ENCODE data around the gene RABGAP1. TPM values are rescaled to one million over a fixed set of nuclear protein-coding genes. Genes with fewer than 3 reads are reported as not detected.

RABGAP1 gene
- total RNA-seq, 1 experiment from 2014 or later = 95.8 TPM

GRCh38 chr9:123087359-123087888 lies 146.6 kb downstream of the RABGAP1 start:
- Histone ChIP-seq H4K20me1 (ENCODE audit: insufficient read depth) (no peaks in the 10 kb centered on the region; the same call in 1 of the 2 replicates), H2AFZ (no peak overlapping the region), H3K4me3 (no peak overlapping the region), H3F3A (ENCODE audit: insufficient read depth, low read depth) (no peaks in the 10 kb centered on the region), H3K27me3 (ENCODE audit: insufficient read depth, low read depth) (no peaks in the 10 kb centered on the region), H3K9me3 (ENCODE audit: insufficient read depth, low read depth) (no peaks in the 10 kb centered on the region), H3K36me3 (ENCODE audit: low read depth) (peaks cover 16% of the 10 kb centered on the region), H3K27ac (no peak overlapping the region), H3K4me2 (no peak overlapping the region), H3K4me1 (replicated peaks; ENCODE audit: insufficient read depth) (no peaks in the 10 kb centered on the region), H3K9me2 (ENCODE audit: insufficient read depth) (no peaks in the 10 kb centered on the region), H3K79me2 (ENCODE audit: low read depth) (no peaks in the 10 kb centered on the region)
- intact Hi-C loops (cut with micrococcal nuclease; ENCODE audit: unreplicated experiment) = no loop called here
- no peak for DNase-seq
- TF ChIP-seq CTCF (conservative IDR thresholded peaks at IDR 0.05) = no peak
- no peak for TF ChIP-seq EZH2 (IDR thresholded peaks at IDR 0.05; ENCODE audit: low read depth)
- BruUV-seq (replicated peaks) = no TSS peak
- CTCF ChIA-PET = no interaction called here
- POLR2A ChIA-PET (ENCODE audit: unreplicated experiment) = no interaction called here

GRCh38 chr9:123089040-123089439 lies 148.2 kb downstream of the RABGAP1 start:
- Histone ChIP-seq H3K4me2 (no peak overlapping the region), H3K9me3 (ENCODE audit: insufficient read depth, low read depth) (no peaks in the 10 kb centered on the region), H3K36me3 (ENCODE audit: low read depth) (peaks cover 16% of the 10 kb centered on the region), H2AFZ (no peak overlapping the region), H3K9me2 (ENCODE audit: insufficient read depth) (no peaks in the 10 kb centered on the region), H3F3A (ENCODE audit: insufficient read depth, low read depth) (no peaks in the 10 kb centered on the region), H4K20me1 (ENCODE audit: insufficient read depth) (no peaks in the 10 kb centered on the region; the same call in 1 of the 2 replicates), H3K79me2 (ENCODE audit: low read depth) (no peaks in the 10 kb centered on the region), H3K27ac (no peak overlapping the region), H3K4me1 (replicated peaks; ENCODE audit: insufficient read depth) (no peaks in the 10 kb centered on the region), H3K4me3 (no peak overlapping the region), H3K27me3 (ENCODE audit: insufficient read depth, low read depth) (no peaks in the 10 kb centered on the region)
- no peak for TF ChIP-seq CTCF (conservative IDR thresholded peaks at IDR 0.05)
- no peak for TF ChIP-seq EZH2 (IDR thresholded peaks at IDR 0.05; ENCODE audit: low read depth)
- POLR2A ChIA-PET (ENCODE audit: unreplicated experiment) = no interaction called here
- DNase-seq = no peak
- intact Hi-C loops (cut with micrococcal nuclease; ENCODE audit: unreplicated experiment) = no loop called here
- CTCF ChIA-PET = no interaction called here
- BruUV-seq (replicated peaks) = no TSS peak

- no peak overlapping the region for H2AFZ ChIP-seq
- CTCF ChIA-PET = no interaction called here
- H3K9me2 ChIP-seq (ENCODE audit: insufficient read depth) = no peaks in the 10 kb centered on the region
- no peaks in the 10 kb centered on the region; the same call in 1 of the 2 replicates for H4K20me1 ChIP-seq (ENCODE audit: insufficient read depth)
- DNase-seq = no peak
- H3K9me3 ChIP-seq (ENCODE audit: insufficient read depth, low read depth) = no peaks in the 10 kb centered on the region
- H3K4me1 ChIP-seq (replicated peaks; ENCODE audit: insufficient read depth) = no peaks in the 10 kb centered on the region
- no peak overlapping the region for H3K4me3 ChIP-seq
- no peak for TF ChIP-seq CTCF (conservative IDR thresholded peaks at IDR 0.05)
- TF ChIP-seq EZH2 (IDR thresholded peaks at IDR 0.05; ENCODE audit: low read depth) = no peak
- intact Hi-C loops (cut with micrococcal nuclease; ENCODE audit: unreplicated experiment) = no loop called here
- H3K79me2 ChIP-seq (ENCODE audit: low read depth) = no peaks in the 10 kb centered on the region
- H3K27ac ChIP-seq = no peak overlapping the region
- H3K4me2 ChIP-seq = no peak overlapping the region
- H3F3A ChIP-seq (ENCODE audit: insufficient read depth, low read depth) = no peaks in the 10 kb centered on the region
- peaks cover 10% of the 10 kb centered on the region for H3K36me3 ChIP-seq (ENCODE audit: low read depth)
- POLR2A ChIA-PET (ENCODE audit: unreplicated experiment) = interaction anchor here (0.6 kb wide), 1 partner anchor 1011 kb away, joined by 4 read pairs; no protein-coding TSS in a partner anchor
- no peaks in the 10 kb centered on the region for H3K27me3 ChIP-seq (ENCODE audit: insufficient read depth, low read depth)
- no TSS peak for BruUV-seq (replicated peaks)
These were observed 149.0 kb downstream of the RABGAP1 start for GRCh38 chr9:123089790-123090189.
